Activated CD4-positive, alpha-beta memory T cell treated with anti-CD3 and anti-CD28 coated beads, Interleukin-2, amount 10 ng/mL, durations not matched to agents 7 days and 5 days (primary cell): ENCODE measurements around the gene ABCC6. TPM values are rescaled to one million over a fixed set of nuclear protein-coding genes. Genes with fewer than 3 reads are reported as not detected.
"Not testable (repeated sequence)": the region's sequence is repeated elsewhere in the genome, so short reads cannot be mapped to it uniquely, and the experiment has no call there.

Experiments
- CTCF ChIA-PET: fragments of 350-600 bp; sonication (Branson Sonifier 250); formaldehyde crosslinking; loops from one replicate; lab custom pipeline; 2021; ENCODE audit warnings: antibody characterized with exemption, inconsistent platforms; lab: Charles Lee
- POLR2A ChIA-PET: fragments of 350-600 bp; sonication (Branson Sonifier 250); formaldehyde crosslinking; loops from one replicate; lab custom pipeline; 2021; ENCODE audit warnings: antibody characterized with exemption; lab: Charles Lee
- DNase-seq: peaks from one replicate; pipeline ENCODE4 v3.0.0-alpha.2; 2020
- H3K27ac Mint-ChIP-seq: one replicate; pipeline ENCODE4 v1.8.0; 2021; ENCODE audit warnings: mild to moderate bottlenecking, mixed read lengths
- H3K27me3 Mint-ChIP-seq: one replicate; pipeline ENCODE4 v1.8.0; 2021; ENCODE audit warnings: mixed read lengths
- H3K36me3 Mint-ChIP-seq: one replicate; pipeline ENCODE4 v1.8.0; 2021; ENCODE audit warnings: low read depth, mixed read lengths
- H3K4me1 Mint-ChIP-seq: one replicate; pipeline ENCODE4 v1.8.0; 2021; ENCODE audit warnings: mixed read lengths
- H3K4me3 Mint-ChIP-seq: one replicate; pipeline ENCODE4 v1.8.0; 2021; ENCODE audit warnings: mild to moderate bottlenecking, mixed read lengths
- H3K9me3 Mint-ChIP-seq: one replicate; pipeline ENCODE4 v1.8.0; 2021; ENCODE audit warnings: mixed read lengths
- total RNA-seq, 2 experiments: library from RNA; stranded (reverse); gene quantifications; one replicate each; pipeline ENCODE4 v1.2.3, GENCODE V29; 2021

Gene ABCC6
- total RNA-seq, 2 experiments from 2014 or later = 0.05 TPM; not detected in 1

DNA sequence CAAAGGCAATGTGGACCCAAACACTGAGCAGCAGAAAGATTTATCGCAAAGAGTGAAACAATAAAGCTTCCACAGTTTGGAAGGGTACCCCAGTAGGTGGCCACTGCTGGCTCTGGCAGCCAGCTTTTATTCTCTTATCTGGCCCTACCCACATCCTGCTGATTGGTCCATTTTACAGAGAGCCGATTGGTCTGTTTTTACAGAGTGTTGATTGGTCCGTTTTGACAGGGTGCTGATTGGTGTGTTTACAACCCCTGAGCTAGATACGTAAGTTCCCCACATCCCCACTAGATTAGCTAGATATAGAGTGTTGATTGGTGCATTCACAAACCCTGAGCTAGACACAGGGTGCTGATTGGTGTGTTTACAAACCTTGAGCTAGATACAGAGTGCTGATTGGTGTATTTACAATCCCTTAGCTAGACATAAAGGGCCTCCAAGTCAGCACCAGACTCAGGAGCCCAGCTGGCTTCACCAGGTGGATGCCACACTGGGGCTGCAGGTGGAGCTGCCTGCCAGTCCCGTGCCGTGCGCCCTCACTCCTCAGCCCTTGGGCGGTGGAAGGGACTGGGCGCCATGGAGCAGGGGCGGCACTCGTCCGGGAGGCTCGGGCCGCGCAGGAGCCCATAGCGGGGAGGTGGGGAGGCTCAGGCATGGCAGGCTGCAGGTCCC is 119.0 kb downstream of the ABCC6 start:
- H3K36me3 Mint-ChIP-seq = peaks cover 35% of the 10 kb centered on the region
- POLR2A ChIA-PET = interaction anchor here (1.1 to 1.3 kb wide), 2 partner anchors 8 to 216 kb away, joined by 3 to 4 read pairs; no protein-coding TSS in a partner anchor

DNA sequence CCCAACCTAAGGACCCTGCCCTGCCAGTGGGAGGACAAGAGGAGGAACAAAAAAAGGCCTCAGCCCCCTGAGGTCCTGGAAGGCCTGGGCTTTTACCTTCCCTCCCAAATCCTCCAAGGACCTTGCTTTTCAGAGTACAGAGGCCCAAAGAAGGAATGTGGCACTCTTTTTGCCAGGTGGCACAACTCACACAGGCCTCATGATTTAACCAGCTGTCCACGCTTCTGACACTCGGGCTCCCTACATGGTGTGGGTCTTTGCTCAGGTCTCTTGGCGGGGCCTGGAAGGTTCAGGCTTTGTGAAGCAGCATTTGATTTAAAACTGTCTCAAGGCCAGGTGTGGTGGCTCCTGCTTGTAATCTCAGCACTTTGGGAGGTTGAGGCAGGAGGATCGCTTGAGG is 120.6 kb downstream of the ABCC6 start:
- no peaks in the 10 kb centered on the region for H3K27me3 Mint-ChIP-seq
- H3K4me3 Mint-ChIP-seq = no peak overlapping the region
- H3K4me1 Mint-ChIP-seq = no peaks in the 10 kb centered on the region
- H3K9me3 Mint-ChIP-seq = no peaks in the 10 kb centered on the region
- H3K27ac Mint-ChIP-seq = no peak overlapping the region
- CTCF ChIA-PET = no interaction called here
- H3K36me3 Mint-ChIP-seq = peaks cover 40% of the 10 kb centered on the region
- no peak for DNase-seq
- POLR2A ChIA-PET = no interaction called here

More for the DNA sequence above, 119.0 kb downstream of the ABCC6 start:
- H3K4me1 Mint-ChIP-seq, CTCF ChIA-PET, H3K4me3 Mint-ChIP-seq, H3K27me3 Mint-ChIP-seq, H3K9me3 Mint-ChIP-seq, H3K27ac Mint-ChIP-seq, DNase-seq: not testable (repeated sequence)

DNA sequence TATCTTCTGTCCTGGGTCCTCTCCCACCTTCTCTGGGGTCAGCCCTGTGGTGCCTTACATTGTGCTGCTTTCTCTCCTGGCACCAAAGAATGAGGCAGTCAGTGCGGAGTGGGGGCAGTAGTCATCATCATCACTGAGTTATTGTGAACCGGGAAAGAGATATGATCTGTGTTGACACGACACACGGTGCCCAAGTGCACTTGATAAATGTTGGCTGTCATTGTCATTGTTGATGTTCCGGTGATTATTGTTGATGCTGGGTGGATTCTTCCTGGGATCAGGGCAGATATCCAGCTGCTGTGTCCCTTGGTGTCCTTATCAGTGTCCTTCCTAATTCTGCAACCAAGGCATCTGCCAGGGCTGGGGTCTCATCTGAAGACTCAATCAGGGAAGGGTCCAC is 121.7 kb downstream of the ABCC6 start:
- no peak for DNase-seq
- Mint-ChIP-seq H3K4me1 (no peaks in the 10 kb centered on the region), H3K4me3 (no peak overlapping the region), H3K27me3 (no peaks in the 10 kb centered on the region), H3K9me3 (no peaks in the 10 kb centered on the region), H3K36me3 (peaks cover 46% of the 10 kb centered on the region), H3K27ac (no peak overlapping the region)
- CTCF ChIA-PET = no interaction called here
- POLR2A ChIA-PET = no interaction called here

DNA sequence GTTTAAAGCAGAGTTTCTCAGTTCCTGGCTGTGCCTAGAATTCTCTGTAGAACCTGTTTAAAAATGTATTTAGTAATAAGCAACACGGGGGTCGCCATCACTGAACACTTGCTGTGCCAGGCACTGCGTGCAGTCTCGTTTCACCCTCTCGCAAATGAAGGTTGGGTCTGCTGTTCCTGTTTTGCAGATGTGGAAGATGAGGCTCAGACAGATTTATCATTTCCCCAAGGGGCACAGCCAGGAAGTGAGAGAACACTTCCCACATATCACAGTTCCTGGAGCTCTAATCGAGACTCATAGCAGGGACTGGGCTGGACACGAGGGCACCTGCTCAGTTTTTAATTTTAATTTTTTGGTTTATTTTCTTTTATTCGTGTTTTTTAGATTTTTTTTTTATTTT is 122.7 kb downstream of the ABCC6 start:
- Mint-ChIP-seq H3K27me3 (no peaks in the 10 kb centered on the region), H3K36me3 (peaks cover 52% of the 10 kb centered on the region), H3K9me3 (no peaks in the 10 kb centered on the region), H3K4me1 (no peaks in the 10 kb centered on the region), H3K27ac (no peak overlapping the region), H3K4me3 (no peak overlapping the region)
- DNase-seq = no peak
- ChIA-PET CTCF (no interaction called here), POLR2A (no interaction called here)

DNA sequence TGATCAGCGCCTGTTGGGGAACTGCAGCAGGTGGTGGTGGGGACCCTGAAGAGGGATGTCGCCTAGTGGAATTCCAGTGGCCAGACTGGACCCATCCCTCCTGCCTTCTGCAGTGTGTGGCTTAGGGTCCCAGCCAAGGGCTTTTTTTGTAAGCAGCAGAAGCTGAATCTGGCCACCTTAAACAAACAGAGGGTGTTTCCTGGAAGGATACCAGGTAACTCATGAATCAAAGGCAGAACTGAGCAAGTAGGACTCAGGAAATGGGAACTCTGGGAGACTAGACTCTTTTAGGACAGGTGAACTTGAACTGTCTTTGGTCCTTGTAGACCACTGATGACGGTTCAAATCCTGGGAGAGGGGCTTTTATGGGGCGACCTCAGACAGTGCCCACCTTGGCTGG is 124.0 kb downstream of the ABCC6 start:
- ChIA-PET POLR2A (no interaction called here), CTCF (no interaction called here)
- Mint-ChIP-seq H3K4me3 (no peak overlapping the region), H3K27me3 (no peaks in the 10 kb centered on the region), H3K27ac (no peak overlapping the region), H3K4me1 (no peaks in the 10 kb centered on the region), H3K9me3 (no peaks in the 10 kb centered on the region), H3K36me3 (peaks cover 50% of the 10 kb centered on the region)
- DNase-seq = no peak

Other genes with a start within 250 kb of the ABCC6 start
- gene NOMO3, start 9.0 kb upstream of the ABCC6 start, total RNA-seq = 10 to 100 TPM; 39.7 to 61.0 TPM
- gene NPIPA7, start 155.6 kb upstream of the ABCC6 start, total RNA-seq = 1 to 10 TPM; 3.6 to 4.3 TPM